HUES64 (cell line): ENCODE measurements around the gene CLDN16.

Source experiments
- H3K27ac ChIP-seq: 2 replicates; pipeline ENCODE4 v1.7.0; 2013; ENCODE audit warnings: low read depth, low read length, inconsistent platforms
- H3K27me3 ChIP-seq: 2 replicates; pipeline ENCODE4 v1.6.1; 2013; ENCODE audit warnings: mild to moderate bottlenecking, low read length; ENCODE audit not compliant: insufficient read depth
- H3K36me3 ChIP-seq: 2 replicates; pipeline ENCODE4 v1.6.1; 2013; ENCODE audit warnings: mild to moderate bottlenecking, low read length; ENCODE audit not compliant: insufficient read depth
- H3K4me1 ChIP-seq: 2 replicates; pipeline ENCODE4 v1.6.1; 2013; ENCODE audit warnings: mild to moderate bottlenecking, low read length, moderate library complexity; ENCODE audit not compliant: insufficient read depth
- H3K4me3 ChIP-seq: 2 replicates; pipeline ENCODE4 v1.5.1; 2013; ENCODE audit warnings: mild to moderate bottlenecking, low read length, moderate library complexity
- H3K9ac ChIP-seq: 2 replicates; pipeline ENCODE4 v1.6.1; 2013; ENCODE audit warnings: mild to moderate bottlenecking, low read depth, low read length
- H3K9me3 ChIP-seq: 2 replicates; pipeline ENCODE4 v1.6.1; 2013; ENCODE audit warnings: low read depth, low read length; ENCODE audit not compliant: insufficient read depth
- WGBS: fragments of 150-250, 120-280 bp; methylation state at CpG from one replicate; pipeline ENCODE4 v1.1.7; 2013; ENCODE audit warnings: missing lambda C conversion rate; 5-methylcytosine and 5-hydroxymethylcytosine counted together

CLDN16 gene

DNA sequence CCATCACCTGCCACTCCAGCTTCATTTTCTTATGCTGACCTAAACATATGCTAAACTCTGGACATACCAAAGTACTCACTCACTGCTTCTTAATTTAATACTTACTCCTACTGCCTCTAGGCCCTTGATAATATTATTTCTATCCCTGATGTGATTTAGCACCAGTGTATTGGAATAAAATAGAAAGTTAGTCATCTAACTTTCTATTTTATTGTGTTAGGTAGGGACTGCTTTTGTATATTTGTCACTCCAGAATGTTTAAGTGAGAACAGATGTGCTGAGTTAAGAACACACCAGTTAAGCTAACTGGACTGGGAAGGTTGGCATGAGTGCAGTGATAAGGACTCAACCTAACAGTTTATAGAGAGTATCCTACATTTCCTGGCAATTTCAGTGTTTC is 6.5 kb upstream of the CLDN16 start:
- 0 out of 2 replicates have a peak, but pooled peaks cover 6% of the 10 kb centered on the region for H3K4me1 ChIP-seq
- H3K36me3 ChIP-seq = no peaks in the 10 kb centered on the region
- H3K27me3 ChIP-seq = no peaks in the 10 kb centered on the region
- H3K9ac ChIP-seq = no peak overlapping the region
- no peak overlapping the region for H3K4me3 ChIP-seq
- no peak overlapping the region for H3K27ac ChIP-seq
- no peaks in the 10 kb centered on the region for H3K9me3 ChIP-seq

GRCh38 chr3:190382082-190382481 is 5.9 kb upstream of the CLDN16 start:
- no peaks in the 10 kb centered on the region for H3K9me3 ChIP-seq
- H3K27ac ChIP-seq = no peak overlapping the region
- H3K9ac ChIP-seq = no peak overlapping the region
- no peak overlapping the region for H3K4me3 ChIP-seq
- H3K4me1 ChIP-seq = 0 out of 2 replicates have a peak, but pooled peaks cover 1% of the 10 kb centered on the region
- no peaks in the 10 kb centered on the region for H3K27me3 ChIP-seq
- no peaks in the 10 kb centered on the region for H3K36me3 ChIP-seq

DNA sequence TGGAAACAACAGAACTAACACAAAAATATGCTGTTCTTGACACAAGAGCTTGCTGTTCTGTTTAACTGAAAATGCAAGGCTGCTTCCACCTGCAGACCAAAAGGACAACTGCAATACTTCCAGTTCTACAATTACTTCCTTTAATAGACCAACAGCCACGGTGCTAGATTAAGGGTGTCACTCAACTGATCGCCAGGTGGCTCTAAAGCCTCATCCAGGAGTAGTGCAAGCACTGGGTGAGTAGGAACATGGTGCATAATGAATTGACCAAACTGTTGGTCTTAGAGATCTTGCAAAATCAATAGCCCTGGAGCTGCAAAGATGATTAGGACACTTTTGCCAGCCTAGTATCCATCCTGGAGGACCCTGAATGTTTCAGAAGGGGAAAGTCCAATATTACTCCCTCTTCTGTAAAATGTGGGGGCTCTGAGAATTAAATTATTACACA is 3.6 kb upstream of the CLDN16 start:
- H3K4me1 ChIP-seq = no peaks in the 10 kb centered on the region

GRCh38 chr3:190385731-190386688 is 2.0 kb upstream of the CLDN16 start:
- no peak overlapping the region for H3K4me3 ChIP-seq
- no peak overlapping the region for H3K9ac ChIP-seq
- H3K27ac ChIP-seq = no peak overlapping the region

More for the DNA sequence above, 3.6 kb upstream of the CLDN16 start:
- WGBS = 59% methylated on average over 2 of the region's 2 CpGs
- no peaks in the 10 kb centered on the region for H3K27me3 ChIP-seq
- no peak overlapping the region for H3K27ac ChIP-seq
- H3K9me3 ChIP-seq = no peaks in the 10 kb centered on the region
- no peaks in the 10 kb centered on the region for H3K36me3 ChIP-seq
- H3K9ac ChIP-seq = no peak overlapping the region
- H3K4me3 ChIP-seq = no peak overlapping the region

GRCh38 chr3:190388703-190389102 is 740 bp downstream of the CLDN16 start:
- Histone ChIP-seq H3K9me3 (no peaks in the 10 kb centered on the region), H3K4me3 (no peak overlapping the region), H3K27ac (no peak overlapping the region), H3K9ac (no peak overlapping the region), H3K36me3 (no peaks in the 10 kb centered on the region), H3K27me3 (no peaks in the 10 kb centered on the region), H3K4me1 (no peaks in the 10 kb centered on the region)
- 68% methylated on average over 2 of the region's 3 CpGs for WGBS

More at GRCh38 chr3:190385731-190386688, 2.0 kb upstream of the CLDN16 start:
- H3K9me3 ChIP-seq = no peaks in the 10 kb centered on the region
- no peaks in the 10 kb centered on the region for H3K36me3 ChIP-seq
- no peaks in the 10 kb centered on the region for H3K27me3 ChIP-seq
- 82% methylated on average over 8 of the region's 8 CpGs for WGBS
- no peaks in the 10 kb centered on the region for H3K4me1 ChIP-seq

DNA sequence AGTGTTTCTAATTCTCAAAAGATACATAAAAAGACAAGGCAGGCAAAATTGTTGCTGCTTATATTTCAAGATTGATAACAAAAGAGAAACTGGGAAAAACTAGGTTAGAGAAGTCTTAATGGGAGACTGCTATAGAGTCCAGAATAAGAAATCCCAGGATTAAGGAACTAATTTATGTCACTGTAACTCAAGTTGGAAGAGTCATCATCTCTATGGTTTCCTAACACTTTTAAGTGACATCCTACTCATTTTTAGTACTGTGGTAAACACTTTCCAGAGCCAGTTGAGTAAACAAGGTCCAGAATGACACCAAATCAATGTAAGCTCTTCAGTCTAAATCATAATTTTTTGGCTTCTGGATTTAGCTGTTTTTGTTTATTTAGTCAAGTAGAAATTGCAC is 8.0 kb downstream of the CLDN16 start:
- no peaks in the 10 kb centered on the region for H3K9me3 ChIP-seq
- H3K4me3 ChIP-seq = no peak overlapping the region
- no peaks in the 10 kb centered on the region for H3K36me3 ChIP-seq
- H3K27me3 ChIP-seq = no peaks in the 10 kb centered on the region
- H3K27ac ChIP-seq = no peak overlapping the region
- H3K9ac ChIP-seq = no peak overlapping the region
- no peaks in the 10 kb centered on the region for H3K4me1 ChIP-seq

DNA sequence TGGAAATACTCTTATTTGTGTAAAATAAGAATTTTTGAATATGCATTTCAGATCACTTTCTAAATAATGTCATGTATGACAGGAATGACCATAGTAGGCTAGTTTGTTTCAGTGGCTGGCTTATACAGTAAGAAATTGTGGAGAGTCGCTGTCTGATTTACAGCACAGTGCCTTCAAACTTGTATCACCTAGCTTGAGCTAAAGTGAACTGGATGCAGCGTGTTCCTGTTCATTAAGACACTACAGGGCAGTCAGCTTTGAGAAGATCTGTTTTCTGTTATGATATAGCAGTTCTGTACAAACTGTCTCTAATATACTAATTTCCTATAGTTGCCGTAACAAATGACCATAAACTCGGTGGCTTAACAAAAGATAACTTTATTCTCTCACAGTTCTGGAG is 9.9 kb downstream of the CLDN16 start:
- Histone ChIP-seq H3K27me3 (no peaks in the 10 kb centered on the region), H3K9me3 (no peaks in the 10 kb centered on the region), H3K4me3 (no peak overlapping the region), H3K4me1 (no peaks in the 10 kb centered on the region), H3K9ac (no peak overlapping the region), H3K27ac (no peak overlapping the region), H3K36me3 (no peaks in the 10 kb centered on the region)
- WGBS = 98% methylated on average over 4 of the region's 4 CpGs

DNA sequence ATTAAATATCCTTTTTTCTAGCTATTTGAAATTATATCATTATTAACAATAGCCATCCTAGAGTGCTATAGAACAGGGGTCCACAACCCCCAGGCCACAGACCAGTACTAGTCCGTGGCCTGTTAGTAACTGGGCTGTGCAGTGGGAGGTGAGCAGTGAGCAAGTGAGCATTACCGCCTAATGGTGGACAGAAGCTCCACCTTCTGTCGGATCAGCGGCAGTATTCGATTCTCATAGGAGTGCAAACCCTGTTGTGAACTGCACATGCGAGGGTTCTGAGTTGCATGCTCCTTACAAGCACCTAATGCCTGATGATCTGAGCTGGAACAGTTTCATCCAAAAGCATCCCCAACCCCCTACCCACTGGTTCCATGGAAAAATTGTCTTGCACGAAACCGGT is 11.7 kb downstream of the CLDN16 start:
- no peaks in the 10 kb centered on the region for H3K36me3 ChIP-seq
- 95% methylated on average over 8 of the region's 8 CpGs for WGBS
- H3K4me3 ChIP-seq = no peak overlapping the region
- H3K27ac ChIP-seq = no peak overlapping the region
- H3K27me3 ChIP-seq = no peaks in the 10 kb centered on the region
- H3K4me1 ChIP-seq = no peaks in the 10 kb centered on the region
- H3K9me3 ChIP-seq = no peaks in the 10 kb centered on the region
- no peak overlapping the region for H3K9ac ChIP-seq

DNA sequence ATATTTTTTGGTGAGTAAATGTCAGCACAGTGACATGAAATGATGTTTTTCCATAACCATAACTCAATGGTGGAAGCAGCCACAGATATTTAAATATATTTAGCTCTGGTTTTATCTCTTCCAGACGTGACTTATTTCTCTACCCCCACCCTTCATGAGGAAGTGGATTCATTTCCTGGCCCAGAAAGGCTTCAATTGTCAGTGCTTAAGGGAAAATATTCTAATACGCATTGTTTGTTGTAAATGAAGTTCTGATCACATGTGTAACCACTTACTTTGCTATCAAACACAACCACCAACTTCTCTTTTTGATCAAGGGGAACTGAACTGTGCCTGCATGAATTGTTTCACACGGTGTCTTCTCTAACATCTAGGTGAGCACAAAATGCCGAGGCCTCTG is 14.0 kb downstream of the CLDN16 start:
- Histone ChIP-seq H3K27ac (no peak overlapping the region), H3K4me3 (no peak overlapping the region), H3K9me3 (no peaks in the 10 kb centered on the region), H3K9ac (no peak overlapping the region), H3K4me1 (no peaks in the 10 kb centered on the region), H3K27me3 (no peaks in the 10 kb centered on the region), H3K36me3 (no peaks in the 10 kb centered on the region)
- 90% methylated on average over 4 of the region's 4 CpGs for whole genome bisulfite sequencing

DNA sequence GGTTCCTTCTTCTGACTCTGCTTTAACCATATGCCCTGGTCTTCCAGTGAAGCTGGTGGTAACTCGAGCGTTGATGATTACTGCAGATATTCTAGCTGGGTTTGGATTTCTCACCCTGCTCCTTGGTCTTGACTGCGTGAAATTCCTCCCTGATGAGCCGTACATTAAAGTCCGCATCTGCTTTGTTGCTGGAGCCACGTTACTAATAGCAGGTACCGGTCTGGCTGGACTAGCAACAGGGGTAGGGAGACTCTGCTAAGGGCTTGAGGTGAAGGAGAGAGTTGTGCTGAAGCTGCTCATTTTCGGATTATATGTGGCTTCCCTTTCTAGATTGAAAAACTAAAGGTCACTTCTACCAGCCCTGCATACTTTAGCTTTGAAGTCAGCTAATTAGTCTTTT is 16.8 kb downstream of the CLDN16 start:
- 90% methylated on average over 8 of the region's 8 CpGs for WGBS

GRCh38 chr3:190414297-190414696 is 26.3 kb downstream of the CLDN16 start:
- Histone ChIP-seq H3K27ac (no peak overlapping the region), H3K4me1 (no peaks in the 10 kb centered on the region), H3K9me3 (0 out of 2 replicates have a peak, but pooled peaks cover 3% of the 10 kb centered on the region), H3K9ac (no peak overlapping the region), H3K4me3 (no peak overlapping the region), H3K36me3 (no peaks in the 10 kb centered on the region), H3K27me3 (no peaks in the 10 kb centered on the region)
- WGBS = 94% methylated on average over 3 of the region's 3 CpGs

More for the DNA sequence above, 16.8 kb downstream of the CLDN16 start:
- Histone ChIP-seq H3K4me1 (no peaks in the 10 kb centered on the region), H3K9me3 (no peaks in the 10 kb centered on the region), H3K27me3 (no peaks in the 10 kb centered on the region), H3K9ac (no peak overlapping the region), H3K4me3 (no peak overlapping the region), H3K27ac (no peak overlapping the region), H3K36me3 (no peaks in the 10 kb centered on the region)
